GM21576 (cell line): Measurements from ENCODE around the gene ARMC6.

Experiments
- ATAC-seq: cut with Tn5 transposase; IDR thresholded peaks from one replicate; pipeline ENCODE4 v1.9.1; 2021; ENCODE audit warnings: mild to moderate bottlenecking, moderate library complexity; ENCODE audit not compliant: unreplicated experiment

Gene ARMC6

GRCh38 chr19:19033426-19034203 lies at the start of gene ARMC6, which contains the start of gene SUGP2:
TSS of gene ARMC6 (plus strand) at chr19:19033603. CDS start at chr19:19034210, 607 bp downstream.
TSS of gene SUGP2 (minus strand) at chr19:19033517. CDS start at chr19:19031071, 2,446 bp downstream.
- ATAC-seq = peak; percentile 65

GRCh38 chr19:18984251-18984650 lies 49.2 kb upstream of the ARMC6 start:
- ATAC-seq = no peak

GRCh38 chr19:18985257-18985656 lies 48.1 kb upstream of the ARMC6 start:
- ATAC-seq = no peak

GRCh38 chr19:18987456-18987855 lies 45.9 kb upstream of the ARMC6 start:
- no peak for ATAC-seq

GRCh38 chr19:18989316-18989715 lies 44.1 kb upstream of the ARMC6 start:
- no peak for ATAC-seq

- ATAC-seq = no peak
Measured at GRCh38 chr19:18990128-18990708, 43.2 kb upstream of the ARMC6 start.

GRCh38 chr19:18991006-18991405 lies 42.4 kb upstream of the ARMC6 start:
- no peak for ATAC-seq

- ATAC-seq = no peak
Measured at GRCh38 chr19:18991468-18991867, 41.9 kb upstream of the ARMC6 start.

GRCh38 chr19:18992696-18993095 lies 40.7 kb upstream of the ARMC6 start:
- ATAC-seq = no peak

- no peak for ATAC-seq
Measured at GRCh38 chr19:18993115-18993514, 40.3 kb upstream of the ARMC6 start.

GRCh38 chr19:18995804-18996241 lies 37.6 kb upstream of the ARMC6 start:
- no peak for ATAC-seq

GRCh38 chr19:18996351-18996750 lies 37.1 kb upstream of the ARMC6 start:
- no peak for ATAC-seq

- ATAC-seq = no peak
Measured at GRCh38 chr19:18996796-18997394, 36.5 kb upstream of the ARMC6 start.

GRCh38 chr19:18998276-18998675 lies 35.1 kb upstream of the ARMC6 start:
- ATAC-seq = no peak

GRCh38 chr19:18999016-18999758 lies 34.2 kb upstream of the ARMC6 start:
- ATAC-seq = no peak

- no peak for ATAC-seq
Measured at GRCh38 chr19:18999896-19000620, 33.3 kb upstream of the ARMC6 start.

GRCh38 chr19:19004144-19004543 lies 29.3 kb upstream of the ARMC6 start:
- ATAC-seq = no peak

GRCh38 chr19:19006213-19006612 lies 27.2 kb upstream of the ARMC6 start:
- no peak for ATAC-seq

GRCh38 chr19:19009951-19010350 lies 23.5 kb upstream of the ARMC6 start:
- ATAC-seq = no peak

- no peak for ATAC-seq
Measured at GRCh38 chr19:19010551-19010950, 22.9 kb upstream of the ARMC6 start.

- no peak for ATAC-seq
Measured at GRCh38 chr19:19021115-19021514, 12.3 kb upstream of the ARMC6 start.
